ENCODE data around the gene TMC5. TPM values are rescaled to one million over a fixed set of nuclear protein-coding genes. Genes with fewer than 3 reads are reported as not detected.
"Not testable (repeated sequence)": the region's sequence is repeated elsewhere in the genome, so short reads cannot be mapped to it uniquely, and the experiment has no call there.

The TMC5 gene
- total and polyA plus RNA-seq, 7 donors: 0.36 to 56.0 (median 22.4) TPM; not detected in 2

GRCh38 chr16:19393226-19394111, 24.2 kb upstream of the TMC5 start:
- H3K9me3 ChIP-seq: no peaks in the 10 kb centered on the region
- H3K4me3 ChIP-seq: no peak overlapping the region
- no peaks in the 10 kb centered on the region for H3K36me3 ChIP-seq
- peak in 1 of 2 donors; percentile 71 for TF ChIP-seq POLR2A (IDR thresholded peaks at IDR 0.05)
- TF ChIP-seq, protein P1, sequence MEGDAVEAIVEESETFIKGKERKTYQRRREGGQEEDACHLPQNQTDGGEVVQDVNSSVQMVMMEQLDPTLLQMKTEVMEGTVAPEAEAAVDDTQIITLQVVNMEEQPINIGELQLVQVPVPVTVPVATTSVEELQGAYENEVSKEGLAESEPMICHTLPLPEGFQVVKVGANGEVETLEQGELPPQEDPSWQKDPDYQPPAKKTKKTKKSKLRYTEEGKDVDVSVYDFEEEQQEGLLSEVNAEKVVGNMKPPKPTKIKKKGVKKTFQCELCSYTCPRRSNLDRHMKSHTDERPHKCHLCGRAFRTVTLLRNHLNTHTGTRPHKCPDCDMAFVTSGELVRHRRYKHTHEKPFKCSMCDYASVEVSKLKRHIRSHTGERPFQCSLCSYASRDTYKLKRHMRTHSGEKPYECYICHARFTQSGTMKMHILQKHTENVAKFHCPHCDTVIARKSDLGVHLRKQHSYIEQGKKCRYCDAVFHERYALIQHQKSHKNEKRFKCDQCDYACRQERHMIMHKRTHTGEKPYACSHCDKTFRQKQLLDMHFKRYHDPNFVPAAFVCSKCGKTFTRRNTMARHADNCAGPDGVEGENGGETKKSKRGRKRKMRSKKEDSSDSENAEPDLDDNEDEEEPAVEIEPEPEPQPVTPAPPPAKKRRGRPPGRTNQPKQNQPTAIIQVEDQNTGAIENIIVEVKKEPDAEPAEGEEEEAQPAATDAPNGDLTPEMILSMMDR (IDR thresholded peaks at IDR 0.05): no peak
- TF ChIP-seq POLR2AphosphoS5 (IDR thresholded peaks at IDR 0.05): no peak
- TF ChIP-seq EP300 (IDR thresholded peaks at IDR 0.05): no peak
- H3K4me1 ChIP-seq: peaks cover 0 to 7% (median 2%) of the 10 kb centered on the region in 4 donors
- intact Hi-C loops (cut with DNase I): no loop called here
- DNase-seq: no peak
- peaks cover 0 to 24% (median 0%) of the 10 kb centered on the region in 3 donors for H3K27me3 ChIP-seq
- 13 to 51% methylated on average over 13 of the region's 13 CpGs for WGBS, 2 donors
- H3K27ac ChIP-seq: peak overlapping the region in 1 of 4 donors; percentile 36

DNA sequence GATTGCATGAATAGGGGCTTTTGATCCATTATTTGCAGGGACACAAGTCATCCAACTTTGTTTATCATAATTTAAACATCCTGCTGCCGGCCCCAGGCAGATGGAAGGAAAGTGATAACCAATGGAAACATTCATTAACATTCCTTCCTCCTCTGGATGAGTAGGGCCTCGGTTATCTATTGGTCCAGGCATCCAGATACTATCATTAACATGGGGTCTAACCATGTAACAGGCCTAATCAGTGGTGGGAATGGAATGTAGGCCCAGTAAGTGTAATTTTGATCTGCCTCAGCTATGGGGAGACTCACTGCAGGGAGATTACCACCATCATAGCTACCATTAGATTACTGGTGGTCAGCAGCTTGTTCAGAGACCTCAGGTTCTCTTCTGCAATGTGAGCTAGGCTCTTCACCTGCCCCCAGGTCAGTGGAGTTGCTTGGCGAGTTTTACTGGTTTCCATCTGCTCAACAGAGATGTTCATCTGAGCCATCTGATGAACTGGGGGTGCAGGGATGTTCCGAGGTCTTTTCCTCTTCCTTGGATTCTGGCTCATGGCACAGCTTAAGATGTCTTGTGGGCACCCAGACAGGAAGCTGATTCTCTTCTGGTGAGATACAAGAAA, 21.9 kb upstream of the TMC5 start:
- intact Hi-C loops (cut with DNase I); H3K9me3 ChIP-seq; H3K27ac ChIP-seq; H3K4me3 ChIP-seq; H3K4me1 ChIP-seq; DNase-seq; H3K36me3 ChIP-seq: not testable (repeated sequence)
- peaks cover 0 to 14% (median 0%) of the 10 kb centered on the region in 3 donors for H3K27me3 ChIP-seq
- WGBS, 2 donors: 19 to 56% methylated on average over 4 of the region's 4 CpGs

- no peak for TF ChIP-seq POLR2AphosphoS5 (IDR thresholded peaks at IDR 0.05)
- TF ChIP-seq, protein P1 (IDR thresholded peaks at IDR 0.05): no peak
- no peak for TF ChIP-seq POLR2A (IDR thresholded peaks at IDR 0.05)
- TF ChIP-seq EP300 (IDR thresholded peaks at IDR 0.05): no peak
- Histone ChIP-seq H3K36me3 (no peaks in the 10 kb centered on the region), H3K9me3 (peaks cover 0 to 9% (median 6%) of the 10 kb centered on the region in 4 donors), H3K4me3 (no peak overlapping the region), H3K27me3 (peaks cover 0 to 6% (median 0%) of the 10 kb centered on the region in 3 donors), H3K27ac (peak overlapping the region in 1 of 4 donors; percentile 27), H3K4me1 (peaks cover 0 to 7% (median 2%) of the 10 kb centered on the region in 4 donors)
- intact Hi-C loops (cut with DNase I): no loop called here
- no peak for DNase-seq
- 8 to 28% methylated on average over 9 of the region's 9 CpGs for WGBS, 2 donors
Measured at GRCh38 chr16:19396555-19397011, 21.1 kb upstream of the TMC5 start.

- DNase-seq; intact Hi-C loops (cut with DNase I): not testable (repeated sequence)
- peaks cover 0 to 16% (median 7%) of the 10 kb centered on the region in 4 donors for H3K9me3 ChIP-seq
Measured at GRCh38 chr16:19397373-19397772, 20.3 kb upstream of the TMC5 start.

GRCh38 chr16:19400711-19401110, 17.0 kb upstream of the TMC5 start:
- H3K9me3 ChIP-seq: peaks cover 0 to 16% (median 7%) of the 10 kb centered on the region in 4 donors
- no peaks in the 10 kb centered on the region for H3K36me3 ChIP-seq
- H3K27me3 ChIP-seq: peaks cover 0 to 3% (median 0%) of the 10 kb centered on the region in 3 donors
- peaks cover 0 to 7% (median 0%) of the 10 kb centered on the region in 4 donors for H3K4me1 ChIP-seq
- H3K27ac ChIP-seq: no peak overlapping the region
- WGBS, 2 donors: 72 to 84% methylated on average over 7 of the region's 7 CpGs
- no peak overlapping the region for H3K4me3 ChIP-seq
- TF ChIP-seq, protein P1 (IDR thresholded peaks at IDR 0.05): no peak
- TF ChIP-seq EP300 (IDR thresholded peaks at IDR 0.05) (no peak), POLR2AphosphoS5 (IDR thresholded peaks at IDR 0.05) (no peak), POLR2A (IDR thresholded peaks at IDR 0.05) (no peak)
- intact Hi-C loops (cut with DNase I): no loop called here
- DNase-seq: no peak

More at GRCh38 chr16:19397373-19397772, 20.3 kb upstream of the TMC5 start:
- not testable (repeated sequence) for H3K36me3 ChIP-seq, H3K27me3 ChIP-seq, H3K4me3 ChIP-seq, H3K27ac ChIP-seq, H3K4me1 ChIP-seq
- 18 to 67% methylated on average over 2 of the region's 2 CpGs for WGBS, 2 donors

Measured in sigmoid colon (tissue), 7 donors.